ENCODE results near the gene USP20.

DNA sequence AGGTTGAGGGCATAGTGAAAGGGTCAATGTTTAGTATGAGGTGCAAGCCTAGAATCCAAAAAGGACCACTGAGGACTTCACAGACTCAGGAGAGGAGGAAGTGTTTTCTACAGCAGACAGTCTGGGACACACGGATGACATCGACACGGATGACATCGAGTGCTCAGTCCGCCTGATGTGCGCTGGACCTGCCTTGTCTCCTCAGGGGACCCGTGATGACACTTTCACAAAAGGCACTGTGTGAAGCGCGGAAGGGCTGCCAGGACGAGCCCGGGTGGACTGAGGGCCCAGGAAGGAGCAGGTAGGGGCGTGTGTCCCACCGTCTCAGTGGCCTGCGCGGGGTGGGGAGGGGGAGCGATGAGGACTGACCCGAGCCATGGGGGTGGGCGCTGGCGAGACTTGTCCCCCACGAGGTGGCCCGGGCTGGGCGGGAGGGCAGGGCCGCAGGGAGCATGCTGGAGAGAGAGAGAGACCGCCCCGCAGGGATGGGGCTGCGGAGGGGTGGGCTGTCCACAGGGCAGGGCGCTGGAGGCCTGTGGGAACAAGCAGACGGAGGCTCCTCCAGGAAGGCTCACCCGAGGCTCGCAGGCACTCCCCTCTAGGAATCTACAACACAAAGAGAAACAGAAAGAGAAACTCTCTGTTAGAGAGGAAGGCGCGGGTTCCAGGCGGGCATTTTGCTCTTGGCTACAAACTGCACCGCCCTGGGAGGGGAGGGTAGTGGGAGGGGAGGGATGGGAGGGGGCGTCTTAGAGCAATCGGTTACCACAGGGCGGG, 54.9 kb downstream of the USP20 start:
- TF ChIP-seq, protein P1, sequence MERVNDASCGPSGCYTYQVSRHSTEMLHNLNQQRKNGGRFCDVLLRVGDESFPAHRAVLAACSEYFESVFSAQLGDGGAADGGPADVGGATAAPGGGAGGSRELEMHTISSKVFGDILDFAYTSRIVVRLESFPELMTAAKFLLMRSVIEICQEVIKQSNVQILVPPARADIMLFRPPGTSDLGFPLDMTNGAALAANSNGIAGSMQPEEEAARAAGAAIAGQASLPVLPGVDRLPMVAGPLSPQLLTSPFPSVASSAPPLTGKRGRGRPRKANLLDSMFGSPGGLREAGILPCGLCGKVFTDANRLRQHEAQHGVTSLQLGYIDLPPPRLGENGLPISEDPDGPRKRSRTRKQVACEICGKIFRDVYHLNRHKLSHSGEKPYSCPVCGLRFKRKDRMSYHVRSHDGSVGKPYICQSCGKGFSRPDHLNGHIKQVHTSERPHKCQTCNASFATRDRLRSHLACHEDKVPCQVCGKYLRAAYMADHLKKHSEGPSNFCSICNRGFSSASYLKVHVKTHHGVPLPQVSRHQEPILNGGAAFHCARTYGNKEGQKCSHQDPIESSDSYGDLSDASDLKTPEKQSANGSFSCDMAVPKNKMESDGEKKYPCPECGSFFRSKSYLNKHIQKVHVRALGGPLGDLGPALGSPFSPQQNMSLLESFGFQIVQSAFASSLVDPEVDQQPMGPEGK (CRISPR knock-in tag; IDR thresholded peaks at IDR 0.05; ENCODE audit: borderline replicate concordance): no peak
- TF ChIP-seq CSDC2 (CRISPR knock-in tag; IDR thresholded peaks at IDR 0.05) (no peak), ZNF70 (CRISPR knock-in tag; IDR thresholded peaks at IDR 0.05) (no peak), ZNF565 (CRISPR knock-in tag; conservative IDR thresholded peaks at IDR 0.05; ENCODE audit: low read depth) (no peak), RARB (CRISPR knock-in tag; IDR thresholded peaks at IDR 0.05) (no peak), TCF4 (CRISPR knock-in tag; IDR thresholded peaks at IDR 0.05; ENCODE audit: borderline replicate concordance) (no peak), ZFP3 (CRISPR knock-in tag; IDR thresholded peaks at IDR 0.05) (no peak), ARNTL (CRISPR knock-in tag; IDR thresholded peaks at IDR 0.05; ENCODE audit: borderline replicate concordance, low read depth) (no peak), ZC3H10 (CRISPR knock-in tag; IDR thresholded peaks at IDR 0.05) (no peak), PPARA (CRISPR knock-in tag; IDR thresholded peaks at IDR 0.05; ENCODE audit: borderline replicate concordance) (no peak)
- TF ChIP-seq, protein P2, sequence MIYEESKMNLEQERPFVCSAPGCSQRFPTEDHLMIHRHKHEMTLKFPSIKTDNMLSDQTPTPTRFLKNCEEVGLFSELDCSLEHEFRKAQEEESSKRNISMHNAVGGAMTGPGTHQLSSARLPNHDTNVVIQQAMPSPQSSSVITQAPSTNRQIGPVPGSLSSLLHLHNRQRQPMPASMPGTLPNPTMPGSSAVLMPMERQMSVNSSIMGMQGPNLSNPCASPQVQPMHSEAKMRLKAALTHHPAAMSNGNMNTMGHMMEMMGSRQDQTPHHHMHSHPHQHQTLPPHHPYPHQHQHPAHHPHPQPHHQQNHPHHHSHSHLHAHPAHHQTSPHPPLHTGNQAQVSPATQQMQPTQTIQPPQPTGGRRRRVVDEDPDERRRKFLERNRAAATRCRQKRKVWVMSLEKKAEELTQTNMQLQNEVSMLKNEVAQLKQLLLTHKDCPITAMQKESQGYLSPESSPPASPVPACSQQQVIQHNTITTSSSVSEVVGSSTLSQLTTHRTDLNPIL (CRISPR knock-in tag; IDR thresholded peaks at IDR 0.05; ENCODE audit: low read depth): no peak
- TF ChIP-seq, protein P3, sequence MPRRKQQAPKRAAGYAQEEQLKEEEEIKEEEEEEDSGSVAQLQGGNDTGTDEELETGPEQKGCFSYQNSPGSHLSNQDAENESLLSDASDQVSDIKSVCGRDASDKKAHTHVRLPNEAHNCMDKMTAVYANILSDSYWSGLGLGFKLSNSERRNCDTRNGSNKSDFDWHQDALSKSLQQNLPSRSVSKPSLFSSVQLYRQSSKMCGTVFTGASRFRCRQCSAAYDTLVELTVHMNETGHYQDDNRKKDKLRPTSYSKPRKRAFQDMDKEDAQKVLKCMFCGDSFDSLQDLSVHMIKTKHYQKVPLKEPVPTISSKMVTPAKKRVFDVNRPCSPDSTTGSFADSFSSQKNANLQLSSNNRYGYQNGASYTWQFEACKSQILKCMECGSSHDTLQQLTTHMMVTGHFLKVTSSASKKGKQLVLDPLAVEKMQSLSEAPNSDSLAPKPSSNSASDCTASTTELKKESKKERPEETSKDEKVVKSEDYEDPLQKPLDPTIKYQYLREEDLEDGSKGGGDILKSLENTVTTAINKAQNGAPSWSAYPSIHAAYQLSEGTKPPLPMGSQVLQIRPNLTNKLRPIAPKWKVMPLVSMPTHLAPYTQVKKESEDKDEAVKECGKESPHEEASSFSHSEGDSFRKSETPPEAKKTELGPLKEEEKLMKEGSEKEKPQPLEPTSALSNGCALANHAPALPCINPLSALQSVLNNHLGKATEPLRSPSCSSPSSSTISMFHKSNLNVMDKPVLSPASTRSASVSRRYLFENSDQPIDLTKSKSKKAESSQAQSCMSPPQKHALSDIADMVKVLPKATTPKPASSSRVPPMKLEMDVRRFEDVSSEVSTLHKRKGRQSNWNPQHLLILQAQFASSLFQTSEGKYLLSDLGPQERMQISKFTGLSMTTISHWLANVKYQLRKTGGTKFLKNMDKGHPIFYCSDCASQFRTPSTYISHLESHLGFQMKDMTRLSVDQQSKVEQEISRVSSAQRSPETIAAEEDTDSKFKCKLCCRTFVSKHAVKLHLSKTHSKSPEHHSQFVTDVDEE (CRISPR knock-in tag; IDR thresholded peaks at IDR 0.05): no peak
- TF ChIP-seq, protein P4, sequence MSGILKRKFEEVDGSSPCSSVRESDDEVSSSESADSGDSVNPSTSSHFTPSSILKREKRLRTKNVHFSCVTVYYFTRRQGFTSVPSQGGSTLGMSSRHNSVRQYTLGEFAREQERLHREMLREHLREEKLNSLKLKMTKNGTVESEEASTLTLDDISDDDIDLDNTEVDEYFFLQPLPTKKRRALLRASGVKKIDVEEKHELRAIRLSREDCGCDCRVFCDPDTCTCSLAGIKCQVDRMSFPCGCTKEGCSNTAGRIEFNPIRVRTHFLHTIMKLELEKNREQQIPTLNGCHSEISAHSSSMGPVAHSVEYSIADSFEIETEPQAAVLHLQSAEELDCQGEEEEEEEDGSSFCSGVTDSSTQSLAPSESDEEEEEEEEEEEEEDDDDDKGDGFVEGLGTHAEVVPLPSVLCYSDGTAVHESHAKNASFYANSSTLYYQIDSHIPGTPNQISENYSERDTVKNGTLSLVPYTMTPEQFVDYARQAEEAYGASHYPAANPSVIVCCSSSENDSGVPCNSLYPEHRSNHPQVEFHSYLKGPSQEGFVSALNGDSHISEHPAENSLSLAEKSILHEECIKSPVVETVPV (CRISPR knock-in tag; IDR thresholded peaks at IDR 0.05): no peak
